ENCODE data around the gene SERPINA4. TPM values are rescaled to one million over a fixed set of nuclear protein-coding genes. Genes with fewer than 3 reads are reported as not detected.

Gene SERPINA4
- total RNA-seq, 1 experiment from 2014 or later: not detected

DNA sequence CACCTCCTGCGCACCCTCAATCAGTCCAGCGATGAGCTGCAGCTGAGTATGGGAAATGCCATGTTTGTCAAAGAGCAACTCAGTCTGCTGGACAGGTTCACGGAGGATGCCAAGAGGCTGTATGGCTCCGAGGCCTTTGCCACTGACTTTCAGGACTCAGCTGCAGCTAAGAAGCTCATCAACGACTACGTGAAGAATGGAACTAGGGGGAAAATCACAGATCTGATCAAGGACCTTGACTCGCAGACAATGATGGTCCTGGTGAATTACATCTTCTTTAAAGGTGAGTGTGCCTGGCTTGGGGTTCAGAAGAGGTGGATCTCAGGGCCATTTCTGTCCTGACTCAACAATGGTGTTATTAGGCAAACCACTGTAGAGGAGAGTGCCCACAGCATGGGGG is 53.6 kb downstream of the SERPINA4 start:
- no peak for DNase-seq (ENCODE audit: low spot score)

DNA sequence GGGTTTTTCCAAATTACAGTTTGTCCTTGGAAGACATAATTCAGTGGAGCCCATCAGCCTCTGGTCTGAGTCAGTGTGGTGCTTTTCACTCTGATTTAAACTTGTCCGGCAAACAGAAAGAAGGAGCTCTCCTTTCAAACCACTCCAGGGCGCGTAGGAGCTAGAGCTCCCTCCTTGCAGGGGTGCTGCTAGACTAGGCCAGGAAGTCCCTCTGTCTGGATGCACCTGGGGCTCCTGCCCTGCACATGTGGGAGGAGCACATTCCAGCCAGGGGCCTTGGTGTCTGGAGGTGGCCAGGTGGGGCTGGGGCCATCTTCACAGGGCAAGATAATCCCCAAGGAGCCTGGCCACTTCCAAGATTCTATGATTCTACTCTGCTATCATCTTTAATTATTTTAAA is 54.0 kb downstream of the SERPINA4 start:
- DNase-seq (ENCODE audit: low spot score): no peak

- no peak for DNase-seq (ENCODE audit: low spot score)
Observed at GRCh38 chr14:94615823-94616570, 54.8 kb downstream of the SERPINA4 start.

DNA sequence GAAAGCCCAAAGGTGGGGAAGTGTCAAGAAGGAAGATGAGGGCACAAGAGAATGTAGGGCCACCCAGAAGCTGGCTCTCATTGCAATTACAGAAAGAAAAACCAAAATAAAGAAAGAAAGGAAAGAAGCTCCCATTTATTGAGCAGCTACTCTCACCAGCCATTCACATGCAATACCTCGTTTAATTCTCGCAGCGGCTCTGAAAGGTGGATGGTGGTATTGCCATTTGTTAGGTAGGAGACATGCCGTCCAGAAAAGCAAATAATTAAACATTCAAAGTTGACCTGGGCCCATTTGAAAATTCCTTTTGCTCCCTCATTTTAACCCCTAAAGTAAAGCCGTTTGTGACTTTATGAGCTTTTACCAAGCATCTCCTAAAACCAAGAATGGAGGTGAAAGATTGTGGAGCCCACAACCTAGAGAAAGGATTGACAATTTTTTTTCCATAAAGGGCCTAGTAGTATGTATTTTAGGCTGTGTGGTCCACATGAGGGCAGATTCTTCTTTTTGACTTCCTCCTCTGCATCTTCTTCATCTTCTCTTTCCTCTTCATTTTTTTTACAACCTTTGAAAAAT is 56.2 kb downstream of the SERPINA4 start:
- DNase-seq (ENCODE audit: low spot score): no peak

DNA sequence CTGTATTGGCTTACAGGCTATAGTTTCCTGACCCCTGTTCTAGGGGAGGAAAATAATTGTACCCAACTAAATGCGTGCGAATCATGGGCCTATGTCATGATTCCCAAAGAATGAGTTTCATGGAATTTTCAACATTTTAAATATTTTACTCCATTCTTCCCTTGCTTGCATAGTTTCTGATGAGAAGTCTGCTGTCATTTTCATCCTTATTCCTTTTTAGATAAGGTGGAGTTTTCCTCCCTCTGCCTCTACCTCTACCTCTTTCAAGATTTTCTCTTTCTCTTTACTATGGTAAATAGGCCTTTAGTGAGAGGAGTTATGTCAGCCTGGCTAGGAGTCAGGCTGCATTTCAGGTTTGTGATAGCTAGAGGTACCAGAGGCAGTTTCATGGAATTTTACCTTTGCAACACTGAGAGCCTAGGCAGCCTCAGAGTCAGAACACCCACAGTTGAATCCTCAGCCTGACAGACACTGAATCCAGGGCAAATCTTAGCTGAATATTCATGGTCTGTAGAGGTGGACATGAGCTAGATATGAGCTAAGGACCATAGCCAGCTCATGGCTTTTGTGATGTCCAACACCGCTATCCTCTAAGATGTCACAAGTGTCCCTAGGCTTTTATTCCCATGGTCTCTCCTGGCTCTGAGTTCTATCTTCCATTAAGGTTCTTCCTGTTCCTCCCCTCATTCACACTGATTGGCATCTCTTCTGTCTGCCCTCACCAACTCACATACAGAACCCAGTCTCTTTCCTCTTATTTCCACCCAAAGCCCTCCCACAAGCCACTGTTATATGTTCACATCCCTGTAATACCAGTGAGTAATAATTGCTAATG is 57.0 kb downstream of the SERPINA4 start:
- no peak for DNase-seq (ENCODE audit: low spot score)

GRCh38 chr14:94619297-94619696 is 58.1 kb downstream of the SERPINA4 start:
- DNase-seq (ENCODE audit: low spot score): no peak

Other genes starting within 250 kb of the SERPINA4 start
- 0.35 and 0.82 TPM in 2 replicates for gene SERPINA6, start 238.1 kb upstream of the SERPINA4 start, total RNA-seq (2014; rRNA removed; shearing (Covaris generic))
- not detected in 2 replicates for gene SERPINA2, start 194.7 kb upstream of the SERPINA4 start, total RNA-seq (2014; rRNA removed; shearing (Covaris generic))
- gene SERPINA1, start 172.8 kb upstream of the SERPINA4 start, total RNA-seq (2014; rRNA removed; shearing (Covaris generic)): 0.99 and 3.2 TPM in 2 replicates
- gene SERPINA11, start 108.6 kb upstream of the SERPINA4 start, total RNA-seq (2014; rRNA removed; shearing (Covaris generic)): not detected in 2 replicates
- not detected in 2 replicates for gene SERPINA9, start 85.2 kb upstream of the SERPINA4 start, total RNA-seq (2014; rRNA removed; shearing (Covaris generic))
- not detected in 2 replicates for gene SERPINA12, start 52.0 kb upstream of the SERPINA4 start, total RNA-seq (2014; rRNA removed; shearing (Covaris generic))
- 1.6 and 1.7 TPM in 2 replicates for gene SERPINA5, start 20.0 kb downstream of the SERPINA4 start, total RNA-seq (2014; rRNA removed; shearing (Covaris generic))
- gene SERPINA3, start 50.9 kb downstream of the SERPINA4 start, total RNA-seq (2014; rRNA removed; shearing (Covaris generic)): 0.35 and 0.56 TPM in 2 replicates
- gene GSC, start 208.7 kb downstream of the SERPINA4 start, total RNA-seq (2014; rRNA removed; shearing (Covaris generic)): 2.8 and 4.4 TPM in 2 replicates